Colonic mucosa (tissue), 4 donors: ENCODE data around the gene C2orf72. TPM values are rescaled to one million over a fixed set of nuclear protein-coding genes. Genes with fewer than 3 reads are reported as not detected.
"Not testable (repeated sequence)": the region's sequence is repeated elsewhere in the genome, so short reads cannot be mapped to it uniquely, and the experiment has no call there.

Source experiments
- DNase-seq: peaks from one replicate; pipeline ENCODE4 v3.0.0-alpha.2; 2020
- H3K27ac ChIP-seq: fragments of 200-600 bp; one replicate; pipeline ENCODE4 v1.8.0; 2021
- H3K27me3 ChIP-seq: fragments of 200-600 bp; one replicate; pipeline ENCODE4 v1.8.0; 2021
- H3K36me3 ChIP-seq: fragments of 200-600 bp; one replicate; pipeline ENCODE4 v1.8.0; 2021
- H3K4me1 ChIP-seq: fragments of 200-600 bp; one replicate; pipeline ENCODE4 v1.8.0; 2021; ENCODE audit warnings: mild to moderate bottlenecking
- H3K4me3 ChIP-seq: fragments of 200-600 bp; one replicate; pipeline ENCODE4 v1.8.0; 2021
- H3K9ac ChIP-seq, 2 donors: one replicate each; pipeline ENCODE4 v1.7.0; 2013; ENCODE audit warnings: control low read depth in 2 of 2, low read depth in 2 of 2, low read length in 2 of 2
- H3K9me3 ChIP-seq: fragments of 200-600 bp; one replicate; pipeline ENCODE4 v1.8.0; 2021
- intact Hi-C: fragments of 100-400 bp; cut with DNase I; formaldehyde crosslinking; loops from one replicate; pipeline ENCODE4 v1.14.1; 2022
- total RNA-seq, 2 donors: library from RNA; stranded (reverse); fragmentation: NEBNext Ultra II Directional in 1 of 2; extraction: Animal tissue kit (Norgen Biotek cat#: 25700) in 1 of 2; gene quantifications; one replicate each; pipeline ENCODE4 v1.2.1, GENCODE V29; 2021
- TF ChIP-seq, protein P1 (sequence below): fragments of 200-600 bp; IDR thresholded peaks from one replicate; pipeline ENCODE4 v1.8.0; 2022; ENCODE audit warnings: antibody characterized with exemption, mild to moderate bottlenecking
- donor health status: healthy.
- donor health status: DM: no; HTN: no; CAD: no.
- donor health status: DM: no; HTN: no; CAD: no.

The C2orf72 gene
- total RNA-seq, 2 donors from 2014 or later = 44.5 to 82.5 TPM

DNA sequence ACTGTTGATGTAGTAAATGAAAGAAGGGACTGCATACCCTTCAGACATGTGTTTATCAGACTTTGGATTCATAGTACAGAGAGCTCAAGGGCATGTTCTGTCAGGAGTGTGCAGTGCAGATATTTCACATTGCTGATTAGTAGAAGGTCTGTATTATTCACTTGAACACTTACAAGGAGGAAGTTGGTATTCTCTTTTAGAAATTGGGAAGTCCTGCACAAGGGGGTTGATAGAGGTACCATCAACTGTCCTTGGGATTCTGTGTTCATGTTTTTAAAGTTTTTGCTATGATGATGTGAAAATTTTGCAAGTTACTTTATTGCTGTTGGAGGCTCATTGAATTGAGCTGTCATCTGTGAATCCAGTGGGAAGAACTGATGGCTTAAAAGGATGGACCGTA, 26.0 kb downstream of the C2orf72 start:
- DNase-seq = no peak
- H3K9me3 ChIP-seq = no peaks in the 10 kb centered on the region
- no peak overlapping the region for H3K4me3 ChIP-seq
- peaks cover 9% of the 10 kb centered on the region for H3K4me1 ChIP-seq
- H3K27me3 ChIP-seq = no peaks in the 10 kb centered on the region
- no peaks in the 10 kb centered on the region for H3K36me3 ChIP-seq
- TF ChIP-seq, protein P1, sequence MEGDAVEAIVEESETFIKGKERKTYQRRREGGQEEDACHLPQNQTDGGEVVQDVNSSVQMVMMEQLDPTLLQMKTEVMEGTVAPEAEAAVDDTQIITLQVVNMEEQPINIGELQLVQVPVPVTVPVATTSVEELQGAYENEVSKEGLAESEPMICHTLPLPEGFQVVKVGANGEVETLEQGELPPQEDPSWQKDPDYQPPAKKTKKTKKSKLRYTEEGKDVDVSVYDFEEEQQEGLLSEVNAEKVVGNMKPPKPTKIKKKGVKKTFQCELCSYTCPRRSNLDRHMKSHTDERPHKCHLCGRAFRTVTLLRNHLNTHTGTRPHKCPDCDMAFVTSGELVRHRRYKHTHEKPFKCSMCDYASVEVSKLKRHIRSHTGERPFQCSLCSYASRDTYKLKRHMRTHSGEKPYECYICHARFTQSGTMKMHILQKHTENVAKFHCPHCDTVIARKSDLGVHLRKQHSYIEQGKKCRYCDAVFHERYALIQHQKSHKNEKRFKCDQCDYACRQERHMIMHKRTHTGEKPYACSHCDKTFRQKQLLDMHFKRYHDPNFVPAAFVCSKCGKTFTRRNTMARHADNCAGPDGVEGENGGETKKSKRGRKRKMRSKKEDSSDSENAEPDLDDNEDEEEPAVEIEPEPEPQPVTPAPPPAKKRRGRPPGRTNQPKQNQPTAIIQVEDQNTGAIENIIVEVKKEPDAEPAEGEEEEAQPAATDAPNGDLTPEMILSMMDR = no peak
- H3K27ac ChIP-seq = no peak overlapping the region
- no peak overlapping the region for H3K9ac ChIP-seq
- intact Hi-C loops = no loop called here

DNA sequence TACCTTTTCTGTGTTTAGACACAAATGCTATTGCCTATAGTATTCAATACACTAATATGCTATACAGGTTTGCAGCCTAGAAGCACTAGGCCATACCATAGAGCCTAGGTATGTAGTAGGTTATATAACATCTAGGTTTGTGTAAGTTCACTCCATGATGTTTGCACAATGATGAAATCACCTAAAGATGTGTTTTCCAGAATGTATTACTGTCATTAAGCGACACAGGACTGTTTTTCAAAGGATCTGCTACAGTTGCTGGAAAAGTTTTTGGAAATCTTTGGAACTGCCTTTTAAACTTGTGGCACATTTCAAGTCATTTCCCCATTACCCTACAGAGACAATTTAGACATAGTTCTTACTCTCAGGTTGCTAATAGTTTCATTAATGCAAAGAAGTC, 28.6 kb downstream of the C2orf72 start:
- intact Hi-C loops = no loop called here
- no peak for DNase-seq
- TF ChIP-seq, protein P1 = no peak

DNA sequence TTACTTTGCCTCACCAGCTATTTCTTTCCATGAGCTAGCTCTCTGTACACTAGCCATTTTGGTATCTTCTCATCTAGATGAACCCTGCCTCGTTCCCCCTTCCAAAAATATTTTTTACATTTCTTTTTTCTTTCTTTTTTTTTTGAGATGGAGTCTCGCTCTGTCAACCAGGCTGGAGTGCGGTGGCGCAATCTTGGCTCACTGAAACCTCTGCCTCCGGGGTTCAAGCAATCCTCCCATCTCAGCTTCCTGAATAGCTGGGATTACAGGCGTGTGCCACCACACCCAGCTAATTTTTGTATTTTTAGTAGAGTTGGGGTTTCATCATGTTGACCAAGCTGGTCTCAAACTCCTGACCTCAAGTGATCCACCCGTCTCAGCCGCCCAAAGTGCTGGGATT, 30.2 kb downstream of the C2orf72 start:
- H3K27ac ChIP-seq, intact Hi-C loops, H3K27me3 ChIP-seq, DNase-seq, H3K4me1 ChIP-seq, H3K9ac ChIP-seq, H3K36me3 ChIP-seq, H3K4me3 ChIP-seq, H3K9me3 ChIP-seq: not testable (repeated sequence)

More for the DNA sequence above, 28.6 kb downstream of the C2orf72 start:
- Histone ChIP-seq H3K4me1 (no peaks in the 10 kb centered on the region), H3K4me3 (no peak overlapping the region), H3K36me3 (no peaks in the 10 kb centered on the region), H3K27me3 (no peaks in the 10 kb centered on the region), H3K27ac (no peak overlapping the region), H3K9me3 (no peaks in the 10 kb centered on the region), H3K9ac (no peak overlapping the region)

GRCh38 chr2:231068525-231069222, 31.4 kb downstream of the C2orf72 start:
- no peak for DNase-seq
- H3K9ac ChIP-seq = no peak overlapping the region
- TF ChIP-seq, protein P1 = no peak
- H3K9me3 ChIP-seq = no peaks in the 10 kb centered on the region
- H3K4me3 ChIP-seq = no peak overlapping the region
- H3K4me1 ChIP-seq = no peaks in the 10 kb centered on the region
- H3K27me3 ChIP-seq = no peaks in the 10 kb centered on the region
- intact Hi-C loops = no loop called here
- H3K36me3 ChIP-seq = no peaks in the 10 kb centered on the region
- H3K27ac ChIP-seq = no peak overlapping the region

- Histone ChIP-seq H3K9me3 (no peaks in the 10 kb centered on the region), H3K4me1 (no peaks in the 10 kb centered on the region), H3K4me3 (no peak overlapping the region), H3K27me3 (no peaks in the 10 kb centered on the region), H3K36me3 (no peaks in the 10 kb centered on the region), H3K27ac (no peak overlapping the region), H3K9ac (no peak overlapping the region)
- intact Hi-C loops = no loop called here
- TF ChIP-seq, protein P1 = no peak
- no peak for DNase-seq
Observed at GRCh38 chr2:231069379-231070054, 32.2 kb downstream of the C2orf72 start.

- Histone ChIP-seq H3K4me3 (no peak overlapping the region), H3K36me3 (peaks cover 25% of the 10 kb centered on the region)
Observed at GRCh38 chr2:231084565-231084964, 47.2 kb downstream of the C2orf72 start.

More at GRCh38 chr2:231084565-231084964, 47.2 kb downstream of the C2orf72 start:
- TF ChIP-seq, protein P1 = no peak
- Histone ChIP-seq H3K4me1 (peaks cover 4% of the 10 kb centered on the region), H3K27me3 (no peaks in the 10 kb centered on the region), H3K9me3 (no peaks in the 10 kb centered on the region), H3K27ac (no peak overlapping the region), H3K9ac (no peak overlapping the region)
- DNase-seq = no peak
- intact Hi-C loops = no loop called here
